Lower leg skin (tissue), 4 donors: ENCODE results near the gene FAM217A. TPM values are rescaled to one million over a fixed set of nuclear protein-coding genes. Genes with fewer than 3 reads are reported as not detected.
"Not testable (repeated sequence)": the region's sequence is repeated elsewhere in the genome, so short reads cannot be mapped to it uniquely, and the experiment has no call there.

Experiments used
- DNase-seq, 2 donors: peaks; one replicate each; pipeline ENCODE4 v3.0.0-alpha.2; 2019; ENCODE audit warnings: low spot score in 2 of 2
- H3K4me3 ChIP-seq: fragments of 200-600 bp; sonication (generic); 2 replicates; pipeline ENCODE4 v1.5.1; 2017; ENCODE audit warnings: mild to moderate bottlenecking, low read depth; ENCODE audit not compliant: poor library complexity, severe bottlenecking
- CTCF ChIP-seq, 3 donors: fragments of 450-650 bp; IDR thresholded peaks; one replicate each; pipeline ENCODE4 v1.5.1; 2016; ENCODE audit warnings: antibody characterized with exemption in 3 of 3, mild to moderate bottlenecking in 3 of 3, moderate library complexity in 2 of 3
- POLR2A ChIP-seq, 2 donors: fragments of 450-650 bp; IDR thresholded peaks; one replicate each; pipeline ENCODE4 v1.6.1; 2016 to 2017; ENCODE audit warnings: antibody characterized with exemption in 2 of 2, mild to moderate bottlenecking in 1 of 2, moderate library complexity in 1 of 2
- WGBS, 2 donors: methylation state at CpG; one replicate each; pipeline ENCODE4 v1.1.5; 2018; 5-methylcytosine and 5-hydroxymethylcytosine counted together
- intact Hi-C: fragments of 100-400 bp; cut with DNase I; formaldehyde crosslinking; loops from one replicate; pipeline ENCODE4 v1.15.0; 2023; ENCODE audit warnings: low total_unique reads
- total RNA-seq, 4 donors: library from RNA; depleted of rRNA; stranded (reverse); fragments of >200 nt; gene quantifications; one replicate each; pipeline ENCODE4 v1.1.0, GENCODE V29; 2016

FAM217A gene
- total RNA-seq, 4 donors from 2014 or later = not detected

GRCh38 chr6:4114123-4114522, 35.2 kb upstream of the FAM217A start:
- WGBS, 2 donors = 75 to 85% methylated on average over 3 of the region's 3 CpGs
- no peak overlapping the region for H3K4me3 ChIP-seq
- no peak for TF ChIP-seq CTCF (IDR thresholded peaks at IDR 0.05)
- TF ChIP-seq POLR2A (IDR thresholded peaks at IDR 0.05) = no peak
- intact Hi-C loops = no loop called here
- DNase-seq = no peak

DNA sequence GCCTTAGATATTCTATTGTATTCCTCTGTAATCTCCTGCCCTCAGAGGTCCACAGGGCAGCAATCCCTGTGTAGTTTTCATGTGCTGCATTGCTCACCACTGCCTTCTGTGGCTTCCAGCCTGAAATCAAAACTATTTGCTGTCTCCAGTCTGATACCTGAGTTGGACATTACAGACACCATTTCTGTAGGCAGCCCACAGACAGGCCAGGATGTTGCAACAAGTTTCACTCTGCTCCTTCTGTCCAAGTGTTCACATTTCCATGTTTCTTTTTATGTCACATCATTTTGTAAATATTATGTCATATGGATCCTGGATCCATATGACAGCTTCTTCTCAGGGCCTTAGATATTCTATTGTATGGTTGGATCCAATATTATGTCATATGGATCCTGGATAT, 34.7 kb upstream of the FAM217A start:
- TF ChIP-seq CTCF (IDR thresholded peaks at IDR 0.05) (no peak), POLR2A (IDR thresholded peaks at IDR 0.05) (no peak)
- H3K4me3 ChIP-seq = no peak overlapping the region
- intact Hi-C loops = no loop called here
- no peak for DNase-seq

GRCh38 chr6:4112366-4112765, 33.4 kb upstream of the FAM217A start:
- intact Hi-C loops = no loop called here
- 95 to 97% methylated on average over 3 of the region's 3 CpGs for WGBS, 2 donors

GRCh38 chr6:4109363-4109815, 30.5 kb upstream of the FAM217A start:
- DNase-seq, intact Hi-C loops, H3K4me3 ChIP-seq: not testable (repeated sequence)
- WGBS, 2 donors = 66 to 68% methylated on average over 4 of the region's 4 CpGs

More at GRCh38 chr6:4112366-4112765, 33.4 kb upstream of the FAM217A start:
- DNase-seq = no peak
- TF ChIP-seq CTCF (IDR thresholded peaks at IDR 0.05) = no peak
- TF ChIP-seq POLR2A (IDR thresholded peaks at IDR 0.05) = no peak
- no peak overlapping the region for H3K4me3 ChIP-seq

- intact Hi-C loops = no loop called here
- no peak for DNase-seq
- TF ChIP-seq CTCF (IDR thresholded peaks at IDR 0.05) = no peak
- TF ChIP-seq POLR2A (IDR thresholded peaks at IDR 0.05) = no peak
- no peak overlapping the region for H3K4me3 ChIP-seq
- WGBS, 2 donors = 81 to 85% methylated on average over 9 of the region's 9 CpGs
These were observed 29.7 kb upstream of the FAM217A start for GRCh38 chr6:4108561-4109093.

DNA sequence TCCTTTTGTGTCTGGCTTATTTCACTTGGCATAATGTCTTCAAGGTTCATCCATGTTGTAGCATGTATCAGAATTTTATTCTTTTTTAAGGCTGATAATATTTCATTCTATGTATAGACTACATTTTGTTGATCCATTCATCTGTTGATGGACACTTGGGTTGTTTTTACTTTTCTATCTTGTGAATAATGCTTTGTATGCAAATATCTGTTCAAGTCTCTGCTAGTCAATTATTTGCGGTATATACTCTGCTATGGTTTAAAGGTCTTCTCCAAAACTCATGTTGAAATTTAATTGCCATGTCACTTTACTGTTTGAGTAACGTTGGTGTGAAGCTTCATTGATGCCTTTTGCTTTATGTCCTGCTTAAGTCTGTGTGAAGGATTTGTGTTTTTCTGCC, 28.9 kb upstream of the FAM217A start:
- no peak for TF ChIP-seq POLR2A (IDR thresholded peaks at IDR 0.05)
- TF ChIP-seq CTCF (IDR thresholded peaks at IDR 0.05) = no peak
- 76 to 80% methylated on average over 2 of the region's 2 CpGs for WGBS, 2 donors
- H3K4me3 ChIP-seq = no peak overlapping the region
- intact Hi-C loops = no loop called here
- DNase-seq = no peak
